ENCODE data around the gene C2CD4D. TPM values are rescaled to one million over a fixed set of nuclear protein-coding genes. Genes with fewer than 3 reads are reported as not detected.

Gene C2CD4D
- total RNA-seq, 1 experiment from 2014 or later, result 0.79 TPM

- no peak overlapping the region for H2AK5ac ChIP-seq (ENCODE audit: insufficient read length, low read length)
- no peaks in the 10 kb centered on the region for H4K20me1 ChIP-seq (ENCODE audit: control insufficient read depth, insufficient read depth, insufficient read length)
- no peaks in the 10 kb centered on the region for H3K79me2 ChIP-seq (ENCODE audit: insufficient read depth, low read length)
- H2BK12ac ChIP-seq (ENCODE audit: insufficient read length, low read depth, low read length), result no peak overlapping the region
- WGBS (ENCODE audit: extremely low coverage, insufficient read length, low lambda C conversion rate), result 100% methylated on average over 1 of the region's 5 CpGs
- no peak overlapping the region for H3K14ac ChIP-seq (ENCODE audit: insufficient read depth, low read length)
- no peaks in the 10 kb centered on the region for H3K79me1 ChIP-seq (ENCODE audit: insufficient read depth, low read depth, low read length, poor library complexity, severe bottlenecking)
- H3K18ac ChIP-seq (ENCODE audit: insufficient read length, low read depth, low read length), result no peak overlapping the region
- H3K23me2 ChIP-seq (ENCODE audit: insufficient read length, low read depth, low read length, poor library complexity, severe bottlenecking), result no peaks in the 10 kb centered on the region
- H3K9me3 ChIP-seq (ENCODE audit: control insufficient read depth, low read depth, low read length), result no peaks in the 10 kb centered on the region
- TF ChIP-seq, protein P1, sequence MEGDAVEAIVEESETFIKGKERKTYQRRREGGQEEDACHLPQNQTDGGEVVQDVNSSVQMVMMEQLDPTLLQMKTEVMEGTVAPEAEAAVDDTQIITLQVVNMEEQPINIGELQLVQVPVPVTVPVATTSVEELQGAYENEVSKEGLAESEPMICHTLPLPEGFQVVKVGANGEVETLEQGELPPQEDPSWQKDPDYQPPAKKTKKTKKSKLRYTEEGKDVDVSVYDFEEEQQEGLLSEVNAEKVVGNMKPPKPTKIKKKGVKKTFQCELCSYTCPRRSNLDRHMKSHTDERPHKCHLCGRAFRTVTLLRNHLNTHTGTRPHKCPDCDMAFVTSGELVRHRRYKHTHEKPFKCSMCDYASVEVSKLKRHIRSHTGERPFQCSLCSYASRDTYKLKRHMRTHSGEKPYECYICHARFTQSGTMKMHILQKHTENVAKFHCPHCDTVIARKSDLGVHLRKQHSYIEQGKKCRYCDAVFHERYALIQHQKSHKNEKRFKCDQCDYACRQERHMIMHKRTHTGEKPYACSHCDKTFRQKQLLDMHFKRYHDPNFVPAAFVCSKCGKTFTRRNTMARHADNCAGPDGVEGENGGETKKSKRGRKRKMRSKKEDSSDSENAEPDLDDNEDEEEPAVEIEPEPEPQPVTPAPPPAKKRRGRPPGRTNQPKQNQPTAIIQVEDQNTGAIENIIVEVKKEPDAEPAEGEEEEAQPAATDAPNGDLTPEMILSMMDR (conservative IDR thresholded peaks at IDR 0.05), result no peak
- no peak overlapping the region for H3T11ph ChIP-seq (ENCODE audit: low read length)
- peaks cover 5% of the 10 kb centered on the region for H3K27me3 Mint-ChIP-seq (ENCODE audit: low read depth)
- H2BK20ac ChIP-seq (ENCODE audit: low read depth, low read length, poor library complexity, severe bottlenecking), result no peak overlapping the region
- no peak overlapping the region for H3K4ac ChIP-seq (ENCODE audit: low read depth, low read length)
- H4K5ac ChIP-seq (ENCODE audit: insufficient read length, low read depth, low read length), result no peak overlapping the region
- H3K27ac Mint-ChIP-seq, result peak overlapping the region in 1 of 3 experiments; percentile 62; a peak in 2 of 7 replicates
- H3K9ac ChIP-seq (ENCODE audit: extremely low read depth, insufficient read length, low read length), result no peak overlapping the region
- no peak overlapping the region for H2BK15ac ChIP-seq (ENCODE audit: low read depth, low read length)
- no peak overlapping the region for H4K8ac ChIP-seq (replicated peaks; ENCODE audit: insufficient read length, low read depth, low read length)
- no peak overlapping the region for H3K27ac ChIP-seq (ENCODE audit: insufficient read length, low read depth, low read length)
- H3K23ac ChIP-seq (ENCODE audit: insufficient read length, low read depth, low read length), result no peak overlapping the region
- no peak overlapping the region for H3K56ac ChIP-seq (ENCODE audit: insufficient read length, low read depth, low read length)
- no peak overlapping the region for H3K4me2 ChIP-seq (ENCODE audit: insufficient read depth, insufficient read length, low read length)
- H2BK5ac ChIP-seq (ENCODE audit: insufficient read length, low read length), result no peak overlapping the region
- H4K91ac ChIP-seq (ENCODE audit: insufficient read length, low read depth, low read length), result no peak overlapping the region
- peak overlapping the region in 1 of 2 experiments; percentile 19; a peak in 1 of 5 replicates for H3K4me3 Mint-ChIP-seq
- H3K27me3 ChIP-seq (ENCODE audit: insufficient read depth, low read length), result no peaks in the 10 kb centered on the region
- peaks cover 0 to 4% (median 0%) of the 10 kb centered on the region in 3 experiments; a peak in 2 of 7 replicates for H3K36me3 Mint-ChIP-seq (ENCODE audit: insufficient read depth in 1 of 3, low read depth in 3 of 3)
- no peak overlapping the region for H2BK120ac ChIP-seq (ENCODE audit: low read depth, low read length, poor library complexity, severe bottlenecking)
- peaks cover 3 to 16% of the 10 kb centered on the region in 2 experiments; a peak in 3 of 4 replicates for H3K4me1 Mint-ChIP-seq
- H3K4me1 ChIP-seq (ENCODE audit: insufficient read depth, low read length), result no peaks in the 10 kb centered on the region
- no peak for DNase-seq
- H3K9me3 Mint-ChIP-seq, result no peaks in the 10 kb centered on the region
- no peak overlapping the region for H2AFZ ChIP-seq (ENCODE audit: low read length)
Observed at GRCh38 chr1:151798571-151798970, 41.0 kb downstream of the C2CD4D start.

Data from H9 (cell line).